ENCODE measurements around the gene PPM1E. TPM values are rescaled to one million over a fixed set of nuclear protein-coding genes. Genes with fewer than 3 reads are reported as not detected.

Gene PPM1E
- total RNA-seq, 1 experiment from 2014 or later, result 0.09 TPM

DNA sequence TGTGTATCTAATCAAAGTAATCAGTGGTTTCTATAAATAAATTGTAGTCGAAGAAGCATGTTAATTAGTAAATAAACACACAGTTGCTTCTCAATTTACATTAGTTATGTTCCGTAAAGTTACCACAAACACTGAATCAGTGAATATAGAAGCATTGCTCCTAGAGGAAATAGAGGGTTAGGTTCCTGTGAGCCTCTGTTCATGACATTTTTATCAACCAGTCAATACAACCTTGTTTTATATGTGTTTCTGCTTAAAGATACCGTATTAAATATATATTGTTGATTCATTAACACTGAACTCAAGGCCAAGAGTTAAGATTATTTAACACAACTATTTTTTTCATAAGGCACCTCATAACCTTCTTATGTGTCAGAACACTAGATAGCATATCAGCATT is 134.3 kb downstream of the PPM1E start:
- Mint-ChIP-seq H3K4me1 (ENCODE audit: low read depth, unreplicated experiment) (no peaks in the 10 kb centered on the region), H3K9me3 (ENCODE audit: low read depth, unreplicated experiment) (no peaks in the 10 kb centered on the region), H3K4me3 (ENCODE audit: low read depth, unreplicated experiment) (no peak overlapping the region), H3K27me3 (ENCODE audit: unreplicated experiment) (peaks cover 25% of the 10 kb centered on the region), H3K27ac (ENCODE audit: unreplicated experiment) (no peak overlapping the region), H3K36me3 (ENCODE audit: insufficient read depth, unreplicated experiment) (no peaks in the 10 kb centered on the region)
- no TSS peak for BruUV-seq (replicated peaks)
- intact Hi-C loops (cut with micrococcal nuclease; ENCODE audit: unreplicated experiment), result no loop called here
- no peak for TF ChIP-seq CTCF (IDR thresholded peaks at IDR 0.05; ENCODE audit: unreplicated experiment)
- CTCF ChIA-PET, result no interaction called here
- no peak for DNase-seq

- Mint-ChIP-seq H3K4me3 (ENCODE audit: low read depth, unreplicated experiment) (no peak overlapping the region), H3K9me3 (ENCODE audit: low read depth, unreplicated experiment) (peaks cover 3% of the 10 kb centered on the region), H3K4me1 (ENCODE audit: low read depth, unreplicated experiment) (no peaks in the 10 kb centered on the region), H3K36me3 (ENCODE audit: insufficient read depth, unreplicated experiment) (no peaks in the 10 kb centered on the region), H3K27ac (ENCODE audit: unreplicated experiment) (no peak overlapping the region), H3K27me3 (ENCODE audit: unreplicated experiment) (no peaks in the 10 kb centered on the region)
- TF ChIP-seq CTCF (IDR thresholded peaks at IDR 0.05; ENCODE audit: unreplicated experiment), result no peak
- CTCF ChIA-PET, result no interaction called here
- BruUV-seq (replicated peaks), result no TSS peak
- no peak for DNase-seq
- intact Hi-C loops (cut with micrococcal nuclease; ENCODE audit: unreplicated experiment), result no loop called here
Measured at GRCh38 chr17:58899191-58899590, 143.5 kb downstream of the PPM1E start.

DNA sequence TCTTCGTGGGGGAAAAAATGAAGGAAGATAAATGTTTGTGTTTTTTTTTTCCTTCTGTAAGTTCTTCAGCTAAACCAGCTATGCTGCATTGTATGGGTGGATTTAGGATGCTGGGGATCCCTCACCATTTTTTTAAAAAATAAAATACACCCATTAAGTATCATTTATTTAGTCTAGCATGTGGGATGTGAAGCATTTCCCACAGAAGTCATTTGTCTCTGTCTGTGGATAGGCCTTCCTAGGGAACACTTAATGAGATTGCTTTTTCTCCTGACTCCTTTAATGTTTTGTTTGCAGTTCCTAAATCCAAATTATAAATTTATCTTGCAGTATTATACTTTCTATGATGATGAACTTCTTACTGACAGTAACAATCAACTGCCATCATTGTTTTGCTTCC is 146.7 kb downstream of the PPM1E start:
- H3K9me3 Mint-ChIP-seq (ENCODE audit: low read depth, unreplicated experiment), result peaks cover 3% of the 10 kb centered on the region

GRCh38 chr17:58911741-58912343 is 156.2 kb downstream of the PPM1E start:
- CTCF ChIA-PET, result no interaction called here
- Mint-ChIP-seq H3K4me3 (ENCODE audit: low read depth, unreplicated experiment) (no peak overlapping the region), H3K36me3 (ENCODE audit: insufficient read depth, unreplicated experiment) (no peaks in the 10 kb centered on the region), H3K9me3 (ENCODE audit: low read depth, unreplicated experiment) (no peaks in the 10 kb centered on the region), H3K4me1 (ENCODE audit: low read depth, unreplicated experiment) (no peaks in the 10 kb centered on the region), H3K27me3 (ENCODE audit: unreplicated experiment) (no peaks in the 10 kb centered on the region), H3K27ac (ENCODE audit: unreplicated experiment) (no peak overlapping the region)
- TF ChIP-seq CTCF (IDR thresholded peaks at IDR 0.05; ENCODE audit: unreplicated experiment), result no peak
- no TSS peak for BruUV-seq (replicated peaks)
- intact Hi-C loops (cut with micrococcal nuclease; ENCODE audit: unreplicated experiment), result no loop called here
- no peak for DNase-seq

More for the DNA sequence above, 146.7 kb downstream of the PPM1E start:
- DNase-seq, result no peak
- Mint-ChIP-seq H3K27ac (ENCODE audit: unreplicated experiment) (no peak overlapping the region), H3K27me3 (ENCODE audit: unreplicated experiment) (no peaks in the 10 kb centered on the region), H3K4me3 (ENCODE audit: low read depth, unreplicated experiment) (no peak overlapping the region), H3K4me1 (ENCODE audit: low read depth, unreplicated experiment) (no peaks in the 10 kb centered on the region), H3K36me3 (ENCODE audit: insufficient read depth, unreplicated experiment) (no peaks in the 10 kb centered on the region)
- BruUV-seq (replicated peaks), result no TSS peak
- intact Hi-C loops (cut with micrococcal nuclease; ENCODE audit: unreplicated experiment), result no loop called here
- TF ChIP-seq CTCF (IDR thresholded peaks at IDR 0.05; ENCODE audit: unreplicated experiment), result no peak
- CTCF ChIA-PET, result no interaction called here
